K562 (cell line): ENCODE data around the gene ARHGAP15. TPM values are rescaled to one million over a fixed set of nuclear protein-coding genes. Genes with fewer than 3 reads are reported as not detected.

Experiments used
- ATAC-seq: fragments of 200-7000 bp; cut with Tn5 transposase; 3 replicates; pipeline ENCODE4 v1.9.1; 2020; ENCODE audit warnings: moderate library complexity
- BruUV-seq: library from RNA; stranded (reverse); fragments of 400-500 nt; replicated peaks from 2 replicates; lab custom pipeline; 2021; lab: Mats Ljungman, UMichigan
- CTCF ChIA-PET: fragments of 300-600 bp; formaldehyde crosslinking; extraction: SDS; loops from one replicate; lab custom pipeline; 2021; ENCODE audit warnings: low intra/inter-chr PET ratio; lab: Yijun Ruan, JAX
- POLR2A ChIA-PET: fragments of 300-600, 350-650 bp; sonication (Branson Sonifier 250); formaldehyde crosslinking; extraction: SDS; loops from one replicate; lab custom pipeline; 2021; ENCODE audit warnings: antibody characterized with exemption, inconsistent platforms; lab: Yijun Ruan, JAX
- DNase-seq, 4 experiments: peaks; one replicate each; pipeline versions ENCODE4 v3.0.0 to v3.0.0-alpha.2; 2011 to 2018; ENCODE audit warnings: low spot score in 3 of 4, mixed read lengths in 3 of 4; ENCODE audit errors: extremely low read depth in 1 of 4
- FAIRE-seq: peaks from 2 replicates; lab custom pipeline; 2011; peaks lifted over from hg19 to GRCh38; lab: Jason Lieb, UNC
- H2AFZ ChIP-seq: 2 replicates; pipeline ENCODE4 v1.6.0; 2011; ENCODE audit warnings: low read depth, low read length, control low read depth, inconsistent platforms
- H3K27ac ChIP-seq: fragments of 200-600 bp; 3 replicates; pipeline ENCODE4 v1.8.0; 2011; ENCODE audit warnings: low read depth, mild to moderate bottlenecking, control low read depth, inconsistent platforms, low read length, moderate library complexity, mixed read lengths; ENCODE audit errors: extremely low read depth
- H3K27me3 ChIP-seq, 2 experiments: fragments of 300-600 bp in 1 of 2; 2 replicates in 1 of 2; 3 replicates in 1 of 2; pipeline versions ENCODE4 v1.6.0 to v1.8.0; 2011; ENCODE audit warnings: inconsistent platforms in 2 of 2, low read length in 2 of 2, mild to moderate bottlenecking in 1 of 2, mixed read lengths in 1 of 2, moderate library complexity in 1 of 2; ENCODE audit not compliant: control insufficient read depth in 2 of 2, insufficient read depth in 2 of 2
- H3K36me3 ChIP-seq: fragments of 300-600 bp; 3 replicates; pipeline ENCODE4 v1.8.0; 2011; ENCODE audit warnings: mild to moderate bottlenecking, low read length, inconsistent platforms; ENCODE audit not compliant: control insufficient read depth, insufficient read depth
- H3K4me1 ChIP-seq, 2 experiments: fragments of 200-600 bp in 1 of 2; replicated peaks in 1 of 2; 2 replicates in 1 of 2; 3 replicates in 1 of 2; pipeline versions ENCODE4 v1.5.1 to v1.8.0; 2011; ENCODE audit warnings: inconsistent platforms in 2 of 2, low read length in 2 of 2, mild to moderate bottlenecking in 1 of 2, mixed read lengths in 1 of 2, moderate library complexity in 1 of 2; ENCODE audit not compliant: control insufficient read depth in 2 of 2, insufficient read depth in 2 of 2
- H3K4me2 ChIP-seq: 2 replicates; pipeline ENCODE4 v1.6.1; 2011; ENCODE audit warnings: low read length, control low read depth, inconsistent platforms, mixed read lengths; ENCODE audit not compliant: insufficient read depth
- H3K4me3 ChIP-seq: fragments of 200-600 bp; sonication (generic), shearing (Covaris generic); 2 replicates; pipeline ENCODE4 v1.5.1; 2016; ENCODE audit warnings: control low read depth, inconsistent platforms
- H3K79me2 ChIP-seq: fragments of 200-600 bp; 3 replicates; pipeline ENCODE4 v1.8.0; 2011; ENCODE audit warnings: low read length, inconsistent platforms; ENCODE audit not compliant: control insufficient read depth, insufficient read depth
- H3K9ac ChIP-seq, 2 experiments: 2 replicates each; pipeline versions ENCODE4 v1.6.0 to v1.6.1; 2011; ENCODE audit warnings: low read depth in 2 of 2, low read length in 2 of 2, control low read depth in 1 of 2, inconsistent platforms in 1 of 2, mild to moderate bottlenecking in 1 of 2, mixed read lengths in 1 of 2; ENCODE audit not compliant: insufficient read depth in 1 of 2
- H3K9me1 ChIP-seq: one replicate; pipeline ENCODE4 v1.6.0; 2011; ENCODE audit warnings: inconsistent platforms, mild to moderate bottlenecking, low read length, moderate library complexity; ENCODE audit not compliant: control insufficient read depth, insufficient read depth
- H3K9me3 ChIP-seq: replicated peaks from 2 replicates; pipeline ENCODE4 v1.5.1; 2011; ENCODE audit warnings: low read depth, low read length, inconsistent platforms; ENCODE audit not compliant: control insufficient read depth, insufficient read depth
- H4K20me1 ChIP-seq: replicated peaks from 2 replicates; pipeline ENCODE4 v1.6.1; 2011; ENCODE audit warnings: low read length, inconsistent platforms, mixed read lengths; ENCODE audit not compliant: control insufficient read depth, insufficient read depth
- EWSR1 ChIP-seq: fragments of 450-650 bp; IDR thresholded peaks from 2 replicates; pipeline ENCODE4 v1.6.1; 2018; ENCODE audit warnings: borderline replicate concordance, mild to moderate bottlenecking, low read depth, moderate library complexity; ENCODE audit not compliant: partially characterized antibody
- ZBED1 ChIP-seq: IDR thresholded peaks from 2 replicates; pipeline ENCODE4 v1.6.1; 2014
- ZKSCAN3 ChIP-seq: fragments of 250-450 bp; sonication (Bioruptor Pico); IDR thresholded peaks from 2 replicates; pipeline ENCODE4 v1.4.0; 2020
- in situ Hi-C: fragments of 300-500 bp; cut with MboI; formaldehyde crosslinking; loops from 4 replicates; pipeline ENCODE4 v1.15.0; 2018; ENCODE audit warnings: inconsistent platforms, mixed read lengths
- intact Hi-C: fragments of 100-400 bp; cut with micrococcal nuclease; formaldehyde crosslinking; loops from 2 replicates; pipeline ENCODE4 v1.14.2; 2022
- polyA plus RNA-seq, 8 experiments: library from polyadenylated mRNA; depleted of rRNA in 4 of 8; stranded (reverse) in 5 of 8; unstranded in 3 of 8; fragments of >200 nt; fragmentation: Nextera tagmentation in 2 of 8; fragmentation: Illumina TruSeq in 1 of 8; extraction: Ambion mirVana in 2 of 8; extraction: Trizol in 1 of 8; gene quantifications; 2 replicates each; pipeline versions ENCODE4 v1.2.1 to v1.2.3, GENCODE V29; 2011 to 2014; ENCODE audit warnings: inconsistent platforms in 1 of 8, missing spikeins in 1 of 8
- total RNA-seq, 7 experiments: library from RNA; depleted of rRNA in 6 of 7; stranded (reverse); fragments of >200 nt in 6 of 7; fragmentation: Illumina TruSeq in 2 of 7; extraction: Trizol in 2 of 7; gene quantifications; 2 replicates each; pipeline versions ENCODE4 v1.2.1 to v1.2.3, GENCODE V29; 2011 to 2021; ENCODE audit warnings: low replicate concordance in 1 of 7
- TF ChIP-seq, protein P1 (sequence below): fragments of 250-450 bp; sonication (Bioruptor Pico); IDR thresholded peaks from 2 replicates; pipeline ENCODE4 v1.9.0; 2021; ENCODE audit warnings: mild to moderate bottlenecking
- TF ChIP-seq, protein P2 (sequence below): sonication (generic); formaldehyde crosslinking; IDR thresholded peaks from 2 replicates; pipeline ENCODE4 v1.8.0; 2022; ENCODE audit warnings: mild to moderate bottlenecking, missing genetic modification reagents
- TF ChIP-seq, protein P3 (sequence below): fragments of 200-800 bp; sonication (Bioruptor generic); IDR thresholded peaks from 2 replicates; pipeline ENCODE4 v1.6.1; 2017; ENCODE audit warnings: missing genetic modification characterization, missing compliant biosample characterization
- TF ChIP-seq, protein P4 (sequence below), 3 experiments: fragments of 200-800 bp in 1 of 3; fragments of 250-450 bp in 1 of 3; fragments of 450-650 bp in 1 of 3; sonication (Bioruptor Pico) in 1 of 3; sonication (Bioruptor generic) in 1 of 3; formaldehyde crosslinking in 1 of 3; IDR thresholded peaks; 2 replicates each; pipeline versions ENCODE4 v1.6.1 to v1.8.0; 2016 to 2022; ENCODE audit warnings: mild to moderate bottlenecking in 2 of 3, missing genetic modification characterization in 2 of 3, missing compliant biosample characterization in 1 of 3, moderate library complexity in 1 of 3

Gene ARHGAP15
- total and polyA plus RNA-seq, 9 of the 15 experiments (the other 6 are each of a cell fraction or from before 2014, with no cell fraction given): 1.5 to 17.9 (median 7.9) TPM

DNA sequence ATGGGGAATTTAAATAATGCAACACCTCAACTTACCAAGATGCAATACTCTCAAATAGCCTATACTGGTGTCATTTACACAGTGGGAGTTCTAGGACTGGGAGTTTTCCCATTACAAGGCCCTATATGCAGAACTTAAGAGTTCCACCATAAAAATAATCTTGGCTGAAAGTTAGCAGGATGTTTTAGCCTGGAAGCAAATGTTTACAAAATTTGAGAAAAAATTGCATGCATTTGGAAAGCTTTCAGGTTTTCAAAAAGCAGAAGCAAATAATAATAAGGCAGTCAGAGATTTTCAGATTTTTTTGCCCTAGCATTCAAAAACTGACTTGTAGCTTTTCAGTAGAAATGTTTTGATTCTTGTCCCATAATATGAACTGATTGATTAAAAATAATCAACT, 397.3 kb downstream of the ARHGAP15 start:
- no peaks in the 10 kb centered on the region; a peak in 1 of 5 replicates for H3K4me1 ChIP-seq
- FAIRE-seq (no peak), DNase-seq (no peak), ATAC-seq (no peak)
- no peaks in the 10 kb centered on the region for H3K9me1 ChIP-seq
- no peak overlapping the region for H3K27ac ChIP-seq
- no peaks in the 10 kb centered on the region for H3K36me3 ChIP-seq
- no TSS peak for BruUV-seq
- H2AFZ ChIP-seq: no peak overlapping the region
- H3K4me3 ChIP-seq: no peak overlapping the region
- ChIA-PET CTCF (no interaction called here), POLR2A (interaction anchor here (0.6 kb wide), 1 partner anchor 918 kb away, joined by 3 read pairs; no protein-coding TSS in a partner anchor)
- no peaks in the 10 kb centered on the region for H3K27me3 ChIP-seq
- no peaks in the 10 kb centered on the region for H3K9me3 ChIP-seq
- no peak overlapping the region for H3K4me2 ChIP-seq
- no peak overlapping the region for H3K9ac ChIP-seq
- no peaks in the 10 kb centered on the region for H3K79me2 ChIP-seq
- intact Hi-C loops (no loop called here), in situ Hi-C loops (no loop called here)
- H4K20me1 ChIP-seq: no peaks in the 10 kb centered on the region
- no peak for TF ChIP-seq ZBED1
- TF ChIP-seq, protein P1, sequence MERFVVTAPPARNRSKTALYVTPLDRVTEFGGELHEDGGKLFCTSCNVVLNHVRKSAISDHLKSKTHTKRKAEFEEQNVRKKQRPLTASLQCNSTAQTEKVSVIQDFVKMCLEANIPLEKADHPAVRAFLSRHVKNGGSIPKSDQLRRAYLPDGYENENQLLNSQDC (CRISPR knock-in tag): no peak
- no peak for TF ChIP-seq EWSR1
- TF ChIP-seq ZKSCAN3 (CRISPR knock-in tag): no peak
- TF ChIP-seq, protein P2, sequence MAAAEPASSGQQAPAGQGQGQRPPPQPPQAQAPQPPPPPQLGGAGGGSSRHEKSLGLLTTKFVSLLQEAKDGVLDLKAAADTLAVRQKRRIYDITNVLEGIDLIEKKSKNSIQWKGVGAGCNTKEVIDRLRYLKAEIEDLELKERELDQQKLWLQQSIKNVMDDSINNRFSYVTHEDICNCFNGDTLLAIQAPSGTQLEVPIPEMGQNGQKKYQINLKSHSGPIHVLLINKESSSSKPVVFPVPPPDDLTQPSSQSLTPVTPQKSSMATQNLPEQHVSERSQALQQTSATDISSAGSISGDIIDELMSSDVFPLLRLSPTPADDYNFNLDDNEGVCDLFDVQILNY (CRISPR knock-in tag): no peak
- TF ChIP-seq, protein P3, sequence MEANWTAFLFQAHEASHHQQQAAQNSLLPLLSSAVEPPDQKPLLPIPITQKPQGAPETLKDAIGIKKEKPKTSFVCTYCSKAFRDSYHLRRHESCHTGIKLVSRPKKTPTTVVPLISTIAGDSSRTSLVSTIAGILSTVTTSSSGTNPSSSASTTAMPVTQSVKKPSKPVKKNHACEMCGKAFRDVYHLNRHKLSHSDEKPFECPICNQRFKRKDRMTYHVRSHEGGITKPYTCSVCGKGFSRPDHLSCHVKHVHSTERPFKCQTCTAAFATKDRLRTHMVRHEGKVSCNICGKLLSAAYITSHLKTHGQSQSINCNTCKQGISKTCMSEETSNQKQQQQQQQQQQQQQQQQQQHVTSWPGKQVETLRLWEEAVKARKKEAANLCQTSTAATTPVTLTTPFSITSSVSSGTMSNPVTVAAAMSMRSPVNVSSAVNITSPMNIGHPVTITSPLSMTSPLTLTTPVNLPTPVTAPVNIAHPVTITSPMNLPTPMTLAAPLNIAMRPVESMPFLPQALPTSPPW (CRISPR knock-in tag): no peak
- TF ChIP-seq, protein P4, sequence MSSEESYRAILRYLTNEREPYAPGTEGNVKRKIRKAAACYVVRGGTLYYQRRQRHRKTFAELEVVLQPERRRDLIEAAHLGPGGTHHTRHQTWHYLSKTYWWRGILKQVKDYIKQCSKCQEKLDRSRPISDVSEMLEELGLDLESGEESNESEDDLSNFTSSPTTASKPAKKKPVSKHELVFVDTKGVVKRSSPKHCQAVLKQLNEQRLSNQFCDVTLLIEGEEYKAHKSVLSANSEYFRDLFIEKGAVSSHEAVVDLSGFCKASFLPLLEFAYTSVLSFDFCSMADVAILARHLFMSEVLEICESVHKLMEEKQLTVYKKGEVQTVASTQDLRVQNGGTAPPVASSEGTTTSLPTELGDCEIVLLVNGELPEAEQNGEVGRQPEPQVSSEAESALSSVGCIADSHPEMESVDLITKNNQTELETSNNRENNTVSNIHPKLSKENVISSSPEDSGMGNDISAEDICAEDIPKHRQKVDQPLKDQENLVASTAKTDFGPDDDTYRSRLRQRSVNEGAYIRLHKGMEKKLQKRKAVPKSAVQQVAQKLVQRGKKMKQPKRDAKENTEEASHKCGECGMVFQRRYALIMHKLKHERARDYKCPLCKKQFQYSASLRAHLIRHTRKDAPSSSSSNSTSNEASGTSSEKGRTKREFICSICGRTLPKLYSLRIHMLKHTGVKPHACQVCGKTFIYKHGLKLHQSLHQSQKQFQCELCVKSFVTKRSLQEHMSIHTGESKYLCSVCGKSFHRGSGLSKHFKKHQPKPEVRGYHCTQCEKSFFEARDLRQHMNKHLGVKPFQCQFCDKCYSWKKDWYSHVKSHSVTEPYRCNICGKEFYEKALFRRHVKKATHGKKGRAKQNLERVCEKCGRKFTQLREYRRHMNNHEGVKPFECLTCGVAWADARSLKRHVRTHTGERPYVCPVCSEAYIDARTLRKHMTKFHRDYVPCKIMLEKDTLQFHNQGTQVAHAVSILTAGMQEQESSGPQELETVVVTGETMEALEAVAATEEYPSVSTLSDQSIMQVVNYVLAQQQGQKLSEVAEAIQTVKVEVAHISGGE (CRISPR knock-in tag; IDR thresholded peaks at IDR 0.05): no peak
